HL-60 (cell line): ENCODE results near the gene SIX6.

ENCODE experiments used
- CTCF ChIP-seq: IDR thresholded peaks from one replicate; pipeline ENCODE4 v1.5.1; 2011; ENCODE audit warnings: low read length, control low read depth, inconsistent platforms; ENCODE audit not compliant: insufficient read depth
- GABPA ChIP-seq: IDR thresholded peaks from 2 replicates; pipeline ENCODE4 v1.6.1; 2012; ENCODE audit warnings: low read depth
- POLR2AphosphoS5 ChIP-seq: IDR thresholded peaks from 2 replicates; pipeline ENCODE4 v1.6.1; 2012; ENCODE audit warnings: low read depth
- REST ChIP-seq: IDR thresholded peaks from 2 replicates; pipeline ENCODE4 v1.6.1; 2012; ENCODE audit warnings: low read depth; ENCODE audit not compliant: insufficient replicate concordance
- SPI1 ChIP-seq: IDR thresholded peaks from 2 replicates; pipeline ENCODE4 v1.6.1; 2012; ENCODE audit warnings: low read depth, mild to moderate bottlenecking, borderline replicate concordance

- TF ChIP-seq CTCF = no peak
- no peak for TF ChIP-seq GABPA
- TF ChIP-seq REST = no peak
- no peak for TF ChIP-seq POLR2AphosphoS5
- TF ChIP-seq SPI1 = no peak
Measured at GRCh38 chr14:60515511-60516289, 6.8 kb downstream of the SIX6 start.
